NB4 (cell line): ENCODE results near the gene EIPR1.

Source experiments
- POLR2A ChIP-seq: IDR thresholded peaks from 2 replicates; pipeline ENCODE4 v1.6.1; 2011; ENCODE audit warnings: mild to moderate bottlenecking; ENCODE audit not compliant: insufficient read length; ENCODE audit errors: extremely low read depth
- TF ChIP-seq, protein P1 (sequence below): IDR thresholded peaks from one replicate; pipeline ENCODE4 v1.5.1; 2012; ENCODE audit warnings: low read depth, low read length

GRCh38 chr2:3424171-3424795 is 46.7 kb upstream of the EIPR1 start:
- TF ChIP-seq, protein P1, sequence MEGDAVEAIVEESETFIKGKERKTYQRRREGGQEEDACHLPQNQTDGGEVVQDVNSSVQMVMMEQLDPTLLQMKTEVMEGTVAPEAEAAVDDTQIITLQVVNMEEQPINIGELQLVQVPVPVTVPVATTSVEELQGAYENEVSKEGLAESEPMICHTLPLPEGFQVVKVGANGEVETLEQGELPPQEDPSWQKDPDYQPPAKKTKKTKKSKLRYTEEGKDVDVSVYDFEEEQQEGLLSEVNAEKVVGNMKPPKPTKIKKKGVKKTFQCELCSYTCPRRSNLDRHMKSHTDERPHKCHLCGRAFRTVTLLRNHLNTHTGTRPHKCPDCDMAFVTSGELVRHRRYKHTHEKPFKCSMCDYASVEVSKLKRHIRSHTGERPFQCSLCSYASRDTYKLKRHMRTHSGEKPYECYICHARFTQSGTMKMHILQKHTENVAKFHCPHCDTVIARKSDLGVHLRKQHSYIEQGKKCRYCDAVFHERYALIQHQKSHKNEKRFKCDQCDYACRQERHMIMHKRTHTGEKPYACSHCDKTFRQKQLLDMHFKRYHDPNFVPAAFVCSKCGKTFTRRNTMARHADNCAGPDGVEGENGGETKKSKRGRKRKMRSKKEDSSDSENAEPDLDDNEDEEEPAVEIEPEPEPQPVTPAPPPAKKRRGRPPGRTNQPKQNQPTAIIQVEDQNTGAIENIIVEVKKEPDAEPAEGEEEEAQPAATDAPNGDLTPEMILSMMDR: no peak
- TF ChIP-seq POLR2A: no peak
